Measurements from ENCODE around the gene FRMPD4.

The FRMPD4 gene

GRCh38 chrX:12330841-12331240 lies 192.6 kb downstream of the FRMPD4 start:
- ChIA-PET POLR2A (no interaction called here), CTCF (no interaction called here)
- no peak for TF ChIP-seq CTCF (IDR thresholded peaks at IDR 0.05; ENCODE audit: control extremely low read depth, extremely low read depth, low read depth, missing control alignments)
- no peak for DNase-seq (ENCODE audit: extremely low spot score)

GRCh38 chrX:12332786-12333347 lies 194.6 kb downstream of the FRMPD4 start:
- ChIA-PET CTCF (no interaction called here), POLR2A (no interaction called here)
- no peak for DNase-seq (ENCODE audit: extremely low spot score)
- no peak for TF ChIP-seq CTCF (IDR thresholded peaks at IDR 0.05; ENCODE audit: control extremely low read depth, extremely low read depth, low read depth, missing control alignments)

GRCh38 chrX:12339921-12340320 lies 201.6 kb downstream of the FRMPD4 start:
- no peak for TF ChIP-seq CTCF (IDR thresholded peaks at IDR 0.05; ENCODE audit: control extremely low read depth, extremely low read depth, low read depth, missing control alignments)
- ChIA-PET CTCF (no interaction called here), POLR2A (no interaction called here)
- no peak for DNase-seq (ENCODE audit: extremely low spot score)

- CTCF ChIA-PET: no interaction called here
- POLR2A ChIA-PET: no interaction called here
- no peak for TF ChIP-seq CTCF (IDR thresholded peaks at IDR 0.05; ENCODE audit: control extremely low read depth, extremely low read depth, low read depth, missing control alignments)
- DNase-seq (ENCODE audit: extremely low spot score): no peak
Observed at GRCh38 chrX:12344954-12345353, 206.7 kb downstream of the FRMPD4 start.

- POLR2A ChIA-PET: no interaction called here
- CTCF ChIA-PET: no interaction called here
- TF ChIP-seq CTCF (IDR thresholded peaks at IDR 0.05; ENCODE audit: control extremely low read depth, extremely low read depth, low read depth, missing control alignments): no peak
- no peak for DNase-seq (ENCODE audit: extremely low spot score)
Observed at GRCh38 chrX:12349201-12349600, 210.9 kb downstream of the FRMPD4 start.

GRCh38 chrX:12352922-12353321 lies 214.6 kb downstream of the FRMPD4 start:
- POLR2A ChIA-PET: no interaction called here
- no peak for TF ChIP-seq CTCF (IDR thresholded peaks at IDR 0.05; ENCODE audit: control extremely low read depth, extremely low read depth, low read depth, missing control alignments)
- CTCF ChIA-PET: no interaction called here
- DNase-seq (ENCODE audit: extremely low spot score): no peak

GRCh38 chrX:12360383-12360782 lies 222.1 kb downstream of the FRMPD4 start:
- no peak for TF ChIP-seq CTCF (IDR thresholded peaks at IDR 0.05; ENCODE audit: control extremely low read depth, extremely low read depth, low read depth, missing control alignments)
- no peak for DNase-seq (ENCODE audit: extremely low spot score)
- POLR2A ChIA-PET: no interaction called here
- CTCF ChIA-PET: no interaction called here

Measured in GM10248 (cell line).